Esophagus (tissue), 2 donors: ENCODE results near the gene TMEM222. TPM values are rescaled to one million over a fixed set of nuclear protein-coding genes. Genes with fewer than 3 reads are reported as not detected.

Source experiments
- H3K27ac ChIP-seq, 2 donors: one replicate each; pipeline ENCODE4 v1.5.1; 2013; ENCODE audit warnings: low read depth in 2 of 2, mild to moderate bottlenecking in 2 of 2, inconsistent platforms in 1 of 2, low read length in 1 of 2, moderate library complexity in 1 of 2
- H3K27me3 ChIP-seq, 2 donors: one replicate each; pipeline ENCODE4 v1.6.1; 2013; ENCODE audit warnings: low read length in 2 of 2, control low read depth in 1 of 2, mild to moderate bottlenecking in 1 of 2; ENCODE audit not compliant: insufficient read depth in 2 of 2, control insufficient read depth in 1 of 2
- H3K36me3 ChIP-seq, 2 donors: one replicate each; pipeline ENCODE4 v1.6.1; 2013; ENCODE audit warnings: low read length in 1 of 2; ENCODE audit not compliant: control insufficient read depth in 2 of 2, insufficient read depth in 2 of 2
- H3K4me1 ChIP-seq, 2 donors: one replicate each; pipeline ENCODE4 v1.6.1; 2013; ENCODE audit warnings: low read length in 1 of 2; ENCODE audit not compliant: control insufficient read depth in 2 of 2, insufficient read depth in 2 of 2
- H3K4me3 ChIP-seq, 2 donors: one replicate each; pipeline ENCODE4 v1.5.1; 2013; ENCODE audit warnings: low read length in 2 of 2, mild to moderate bottlenecking in 2 of 2, low read depth in 1 of 2, moderate library complexity in 1 of 2
- H3K9me3 ChIP-seq, 2 donors: one replicate each; pipeline ENCODE4 v1.6.1; 2013; ENCODE audit warnings: mild to moderate bottlenecking in 2 of 2, low read depth in 1 of 2, low read length in 1 of 2, moderate library complexity in 1 of 2; ENCODE audit not compliant: control insufficient read depth in 2 of 2, insufficient read depth in 1 of 2
- WGBS, 2 donors: extraction: QIAGEN DNeasy Blood & Tissue Kit; methylation state at CpG; one replicate each; pipeline ENCODE4 v1.1.7; 2013; 5-methylcytosine and 5-hydroxymethylcytosine counted together
- polyA plus RNA-seq, 2 donors: library from polyadenylated mRNA; stranded (reverse); fragments of 200-250 nt; gene quantifications; one replicate each; pipeline ENCODE4 v1.2.3, GENCODE V29; 2013
- donor health status: healthy with polysubstance abuse.
- donor health status: Bipolar disorder and iron deficiency.

TMEM222 gene
- polyA plus RNA-seq, 2 donors = 31.5 to 46.6 TPM

DNA sequence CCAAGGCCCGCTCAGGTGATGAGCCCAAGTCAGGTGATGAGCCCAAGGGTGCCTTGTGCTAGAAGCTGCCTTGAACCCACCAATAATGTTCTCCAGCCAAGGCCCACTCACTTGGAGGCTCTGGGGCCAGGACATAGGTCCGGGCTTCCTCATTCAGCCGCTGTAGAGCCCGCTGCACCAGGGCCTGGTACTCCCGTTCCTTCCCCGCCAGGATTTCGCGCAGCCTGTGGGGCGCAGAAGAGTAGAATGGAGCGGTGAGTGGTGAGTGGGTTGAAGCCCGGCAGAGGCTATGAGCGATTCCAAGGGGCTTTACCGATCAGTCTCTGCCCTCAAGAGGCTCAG is 34.3 kb downstream of the TMEM222 start:
- Histone ChIP-seq H3K36me3 (peaks cover 17 to 56% of the 10 kb centered on the region in 2 donors), H3K27ac (peak overlapping the region; percentile 53 to 71), H3K27me3 (no peaks in the 10 kb centered on the region), H3K4me1 (peaks cover 3 to 15% of the 10 kb centered on the region in 2 donors), H3K4me3 (no peak overlapping the region), H3K9me3 (no peaks in the 10 kb centered on the region)
- 80 to 81% methylated on average over 13 of the region's 13 CpGs for WGBS, 2 donors

GRCh38 chr1:27356619-27357280 is 34.8 kb downstream of the TMEM222 start:
- peak overlapping the region; percentile 53 to 71 for H3K27ac ChIP-seq
- WGBS, 2 donors = 48 to 51% methylated on average over 37 of the region's 37 CpGs
- no peak overlapping the region for H3K4me3 ChIP-seq
- peaks cover 3 to 14% of the 10 kb centered on the region in 2 donors for H3K4me1 ChIP-seq
- H3K36me3 ChIP-seq = peaks cover 20 to 61% of the 10 kb centered on the region in 2 donors
- no peaks in the 10 kb centered on the region for H3K27me3 ChIP-seq
- H3K9me3 ChIP-seq = no peaks in the 10 kb centered on the region

- peaks cover 3 to 14% of the 10 kb centered on the region in 2 donors for H3K4me1 ChIP-seq
- H3K9me3 ChIP-seq = no peaks in the 10 kb centered on the region
- H3K4me3 ChIP-seq = peak overlapping the region in 1 of 2 donors; percentile 28
- WGBS, 2 donors = 24 to 25% methylated on average over 37 to 40 of the region's 40 CpGs
- H3K27me3 ChIP-seq = no peaks in the 10 kb centered on the region
- H3K36me3 ChIP-seq = peaks cover 25 to 68% of the 10 kb centered on the region in 2 donors
- H3K27ac ChIP-seq = peak overlapping the region; percentile 53 to 71
These were observed 35.5 kb downstream of the TMEM222 start for GRCh38 chr1:27357281-27358037.

- H3K36me3 ChIP-seq = peaks cover 28 to 73% of the 10 kb centered on the region in 2 donors
- no peaks in the 10 kb centered on the region for H3K9me3 ChIP-seq
- WGBS, 2 donors = 91 to 92% methylated on average over 21 of the region's 21 CpGs
- H3K27ac ChIP-seq = peak overlapping the region in 1 of 2 donors; percentile 22
- no peak overlapping the region for H3K4me3 ChIP-seq
- no peaks in the 10 kb centered on the region for H3K27me3 ChIP-seq
- H3K4me1 ChIP-seq = peaks cover 3 to 14% of the 10 kb centered on the region in 2 donors
These were observed 36.3 kb downstream of the TMEM222 start for GRCh38 chr1:27358038-27358927.

- peaks cover 28 to 75% of the 10 kb centered on the region in 2 donors for H3K36me3 ChIP-seq
- H3K4me3 ChIP-seq = no peak overlapping the region
- H3K9me3 ChIP-seq = no peaks in the 10 kb centered on the region
- H3K27me3 ChIP-seq = no peaks in the 10 kb centered on the region
- peaks cover 3 to 14% of the 10 kb centered on the region in 2 donors for H3K4me1 ChIP-seq
- H3K27ac ChIP-seq = no peak overlapping the region
- 94 to 98% methylated on average over 5 of the region's 5 CpGs for WGBS, 2 donors
These were observed 37.0 kb downstream of the TMEM222 start for GRCh38 chr1:27358928-27359313.

- Histone ChIP-seq H3K9me3 (no peaks in the 10 kb centered on the region), H3K36me3 (peaks cover 28 to 81% of the 10 kb centered on the region in 2 donors), H3K4me3 (no peak overlapping the region)
These were observed 37.8 kb downstream of the TMEM222 start for GRCh38 chr1:27359822-27360158.

DNA sequence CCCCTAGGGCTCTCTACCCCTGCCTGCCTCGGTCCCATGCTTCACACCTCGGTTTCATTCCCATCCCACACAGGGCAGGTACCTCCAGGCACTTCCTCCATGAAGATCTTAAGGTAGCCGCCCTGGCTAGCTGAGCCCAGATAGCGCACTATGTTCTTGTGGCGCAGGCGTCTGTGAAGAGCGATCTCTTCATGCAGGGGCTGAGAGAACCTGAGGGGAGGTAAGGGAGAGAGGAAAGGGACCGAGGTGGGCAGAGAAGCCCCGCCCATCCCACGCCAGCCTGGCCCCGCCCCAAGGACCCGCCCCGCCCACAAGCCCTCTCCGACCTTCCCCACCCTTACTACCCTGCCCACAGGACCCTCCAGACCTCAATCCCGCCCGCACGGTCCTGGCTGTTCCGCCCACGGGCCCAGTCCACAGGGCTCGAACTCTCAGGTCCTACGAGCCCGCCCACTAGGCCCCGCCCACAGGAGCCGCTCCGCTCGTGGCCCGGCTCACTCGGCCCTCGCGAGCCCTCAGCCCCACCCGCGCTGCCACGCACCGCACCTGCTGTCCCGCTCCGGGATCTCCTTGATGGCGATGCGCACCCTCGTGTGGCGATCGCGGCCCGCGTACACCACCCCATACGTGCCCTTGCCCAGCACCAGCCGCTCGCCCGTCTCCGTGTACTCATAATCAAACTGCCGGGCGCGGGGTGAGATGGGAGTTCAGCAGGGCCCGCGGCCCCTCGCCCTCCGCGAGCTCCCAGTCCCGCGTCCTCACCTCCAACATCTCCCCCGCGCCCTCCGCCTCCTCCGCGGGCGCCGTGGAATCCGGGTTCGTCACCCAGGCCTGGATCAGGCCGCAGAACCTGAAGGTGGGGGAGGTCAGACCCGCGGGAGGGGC is 38.4 kb downstream of the TMEM222 start:
- Histone ChIP-seq H3K4me1 (peaks cover 6 to 21% of the 10 kb centered on the region in 2 donors), H3K36me3 (peaks cover 28 to 77% of the 10 kb centered on the region in 2 donors), H3K27me3 (no peaks in the 10 kb centered on the region), H3K4me3 (no peak overlapping the region), H3K27ac (no peak overlapping the region), H3K9me3 (no peaks in the 10 kb centered on the region)
- 49 to 59% methylated on average over 65 to 71 of the region's 71 CpGs for WGBS, 2 donors

More at GRCh38 chr1:27359822-27360158, 37.8 kb downstream of the TMEM222 start:
- peaks cover 6 to 17% of the 10 kb centered on the region in 2 donors for H3K4me1 ChIP-seq
- H3K27me3 ChIP-seq = no peaks in the 10 kb centered on the region
- WGBS, 2 donors = 56 to 63% methylated on average over 9 of the region's 9 CpGs
- H3K27ac ChIP-seq = no peak overlapping the region

GRCh38 chr1:27361044-27361402 is 39.1 kb downstream of the TMEM222 start:
- Histone ChIP-seq H3K4me1 (peaks cover 6 to 21% of the 10 kb centered on the region in 2 donors), H3K27ac (no peak overlapping the region), H3K9me3 (no peaks in the 10 kb centered on the region), H3K36me3 (peaks cover 28 to 71% of the 10 kb centered on the region in 2 donors), H3K4me3 (no peak overlapping the region), H3K27me3 (no peaks in the 10 kb centered on the region)
- 88 to 90% methylated on average over 21 of the region's 21 CpGs for WGBS, 2 donors
